AG09309 (cell line): ENCODE results near the gene TSPAN18.
"Not testable (repeated sequence)": the region's sequence is repeated elsewhere in the genome, so short reads cannot be mapped to it uniquely, and the experiment has no call there.

ENCODE experiments used
- DNase-seq: peaks from one replicate; pipeline ENCODE4 v3.0.0-alpha.2; 2010; ENCODE audit warnings: low read depth
- H3K4me3 ChIP-seq: 2 replicates; pipeline ENCODE4 v1.5.1; 2011; ENCODE audit warnings: mild to moderate bottlenecking, low read depth, low read length, moderate library complexity; ENCODE audit not compliant: control insufficient read depth
- CTCF ChIP-seq: IDR thresholded peaks from 2 replicates; pipeline ENCODE4 v1.5.1; 2011; ENCODE audit warnings: mild to moderate bottlenecking, low read depth, low read length, inconsistent platforms; ENCODE audit not compliant: insufficient read depth, control insufficient read depth; ENCODE audit errors: missing control alignments

TSPAN18 gene

GRCh38 chr11:44868455-44869421 is 142.0 kb downstream of the TSPAN18 start:
- no peak for DNase-seq
- TF ChIP-seq CTCF, result no peak
- H3K4me3 ChIP-seq, result no peak overlapping the region

GRCh38 chr11:44870181-44870580 is 143.4 kb downstream of the TSPAN18 start:
- no peak for DNase-seq
- no peak overlapping the region for H3K4me3 ChIP-seq
- TF ChIP-seq CTCF, result no peak

GRCh38 chr11:44870615-44871176 is 143.9 kb downstream of the TSPAN18 start:
- no peak overlapping the region for H3K4me3 ChIP-seq
- no peak for TF ChIP-seq CTCF
- no peak for DNase-seq

GRCh38 chr11:44871682-44872081 is 144.9 kb downstream of the TSPAN18 start:
- not testable (repeated sequence) for DNase-seq, H3K4me3 ChIP-seq

GRCh38 chr11:44872556-44872955 is 145.8 kb downstream of the TSPAN18 start:
- no peak overlapping the region for H3K4me3 ChIP-seq
- TF ChIP-seq CTCF, result no peak
- no peak for DNase-seq

- no peak for DNase-seq
- no peak overlapping the region for H3K4me3 ChIP-seq
- TF ChIP-seq CTCF, result no peak
These were observed 146.8 kb downstream of the TSPAN18 start for GRCh38 chr11:44873537-44873936.

- no peak for DNase-seq
- TF ChIP-seq CTCF, result no peak
- no peak overlapping the region for H3K4me3 ChIP-seq
These were observed 147.5 kb downstream of the TSPAN18 start for GRCh38 chr11:44874284-44874683.
